HEK293 (cell line): ENCODE results near the gene GRIP1.

Experiments used
- CTCF ChIA-PET: fragments of 350-600 bp; formaldehyde crosslinking; extraction: SDS; loops from one replicate; lab custom pipeline; 2021; ENCODE audit warnings: antibody characterized with exemption; lab: Yijun Ruan, JAX
- POLR2A ChIA-PET: fragments of 300-600 bp; formaldehyde crosslinking; extraction: SDS; loops from one replicate; lab custom pipeline; 2020; ENCODE audit warnings: antibody characterized with exemption, inconsistent platforms; lab: Yijun Ruan, JAX
- H3K27ac ChIP-seq: fragments of 200-500 bp; sonication (Bioruptor generic); 2 replicates; pipeline ENCODE4 v1.5.1; 2014; ENCODE audit warnings: low read depth, low read length, control low read depth, inconsistent platforms; ENCODE audit errors: extremely low read depth
- H3K36me3 ChIP-seq, 2 experiments: fragments of 200-500 bp in 1 of 2; sonication (Bioruptor generic) in 1 of 2; 1 replicate in 1 of 2; 2 replicates in 1 of 2; pipeline ENCODE4 v1.5.1; 2014 to 2017; ENCODE audit warnings: inconsistent platforms in 2 of 2, low read length in 2 of 2; ENCODE audit not compliant: control insufficient read depth in 2 of 2, insufficient read depth in 1 of 2
- H3K4me1 ChIP-seq: fragments of 200-500 bp; sonication (Bioruptor generic); 2 replicates; pipeline ENCODE4 v1.5.1; 2014; ENCODE audit warnings: mild to moderate bottlenecking, low read length, inconsistent platforms; ENCODE audit not compliant: control insufficient read depth, insufficient read depth
- H3K4me3 ChIP-seq: 2 replicates; pipeline ENCODE4 v1.5.1; 2011; ENCODE audit warnings: low read depth, mild to moderate bottlenecking, control low read depth, low read length, moderate library complexity
- H3K9me3 ChIP-seq: fragments of 200-500 bp; sonication (Bioruptor generic); 2 replicates; pipeline ENCODE4 v1.5.1; 2014; ENCODE audit warnings: low read depth, low read length, inconsistent platforms; ENCODE audit not compliant: control insufficient read depth, insufficient read depth
- HOXA7 ChIP-seq: sonication (generic); formaldehyde crosslinking; IDR thresholded peaks from 2 replicates; pipeline ENCODE4 v1.8.1; 2022; ENCODE audit warnings: missing genetic modification reagents, borderline replicate concordance
- PRDM1 ChIP-seq: fragments of 450-650 bp; formaldehyde crosslinking; IDR thresholded peaks from 2 replicates; pipeline ENCODE4; 2016; ENCODE audit warnings: missing biosample characterization, missing genetic modification characterization
- SALL2 ChIP-seq: fragments of 450-650 bp; formaldehyde crosslinking; IDR thresholded peaks from 2 replicates; pipeline ENCODE4 v1.5.0; 2017; ENCODE audit warnings: missing biosample characterization, mild to moderate bottlenecking, missing genetic modification characterization, borderline replicate concordance
- SCRT1 ChIP-seq: fragments of 450-650 bp; formaldehyde crosslinking; IDR thresholded peaks from 2 replicates; pipeline ENCODE4 v1.5.1; 2016; ENCODE audit warnings: missing biosample characterization, missing genetic modification characterization, borderline replicate concordance
- SCRT2 ChIP-seq: fragments of 450-650 bp; formaldehyde crosslinking; IDR thresholded peaks from 2 replicates; pipeline ENCODE4 v1.5.1; 2016; ENCODE audit warnings: missing biosample characterization, missing genetic modification characterization
- SP3 ChIP-seq: fragments of 450-650 bp; formaldehyde crosslinking; IDR thresholded peaks from 2 replicates; pipeline ENCODE4 v1.5.1; 2016; ENCODE audit warnings: missing biosample characterization, missing genetic modification characterization
- WT1 ChIP-seq: fragments of 450-650 bp; formaldehyde crosslinking; IDR thresholded peaks from 2 replicates; pipeline ENCODE4 v1.5.1; 2016; ENCODE audit warnings: missing biosample characterization, missing genetic modification characterization
- ZBTB21 ChIP-seq: fragments of 450-650 bp; formaldehyde crosslinking; IDR thresholded peaks from 2 replicates; pipeline ENCODE4 v1.5.1; 2017; ENCODE audit warnings: missing biosample characterization, missing genetic modification characterization
- ZNF112 ChIP-seq: fragments of 450-650 bp; formaldehyde crosslinking; IDR thresholded peaks from 2 replicates; pipeline ENCODE4 v1.5.0; 2017; ENCODE audit warnings: missing biosample characterization, missing genetic modification characterization
- ZNF138 ChIP-seq: fragments of 450-650 bp; formaldehyde crosslinking; IDR thresholded peaks from 2 replicates; pipeline ENCODE4 v1.5.1; 2016; ENCODE audit warnings: missing biosample characterization, missing genetic modification characterization, borderline replicate concordance
- ZNF214 ChIP-seq: fragments of 450-650 bp; formaldehyde crosslinking; IDR thresholded peaks from 2 replicates; pipeline ENCODE4 v1.5.1; 2017; ENCODE audit warnings: missing biosample characterization, mild to moderate bottlenecking, missing genetic modification characterization, borderline replicate concordance
- ZNF24 ChIP-seq: fragments of 450-650 bp; formaldehyde crosslinking; IDR thresholded peaks from 2 replicates; pipeline ENCODE4 v1.5.1; 2016; ENCODE audit warnings: missing biosample characterization, missing genetic modification characterization
- ZNF248 ChIP-seq: fragments of 450-650 bp; formaldehyde crosslinking; IDR thresholded peaks from 2 replicates; pipeline ENCODE4 v1.5.1; 2017; ENCODE audit warnings: missing biosample characterization, missing genetic modification characterization
- ZNF354C ChIP-seq: fragments of 450-650 bp; formaldehyde crosslinking; IDR thresholded peaks from 2 replicates; pipeline ENCODE4 v1.5.1; 2016; ENCODE audit warnings: missing biosample characterization, missing genetic modification characterization, low read depth, borderline replicate concordance
- ZNF366 ChIP-seq: fragments of 450-650 bp; formaldehyde crosslinking; conservative IDR thresholded peaks from 2 replicates; pipeline ENCODE4 v1.5.1; 2016; ENCODE audit warnings: missing biosample characterization, missing genetic modification characterization
- ZNF585B ChIP-seq: fragments of 450-650 bp; formaldehyde crosslinking; IDR thresholded peaks from 2 replicates; pipeline ENCODE4 v1.5.1; 2016; ENCODE audit warnings: missing biosample characterization, missing genetic modification characterization
- ZNF596 ChIP-seq: fragments of 450-650 bp; IDR thresholded peaks from 2 replicates; pipeline ENCODE4 v1.5.0; 2018; ENCODE audit warnings: missing biosample characterization, mild to moderate bottlenecking, missing genetic modification characterization, moderate library complexity
- ZNF600 ChIP-seq: fragments of 450-650 bp; formaldehyde crosslinking; IDR thresholded peaks from 2 replicates; pipeline ENCODE4 v1.5.1; 2016; ENCODE audit warnings: missing biosample characterization, missing genetic modification characterization
- ZNF626 ChIP-seq: fragments of 450-650 bp; sonication (Bioruptor Pico); formaldehyde crosslinking; IDR thresholded peaks from 2 replicates; pipeline ENCODE4 v1.5.1; 2018; ENCODE audit warnings: missing biosample characterization, missing genetic modification characterization, inconsistent platforms
- ZNF660 ChIP-seq: fragments of 450-650 bp; IDR thresholded peaks from 2 replicates; pipeline ENCODE4 v1.5.1; 2018; ENCODE audit warnings: missing biosample characterization, mild to moderate bottlenecking, missing genetic modification characterization
- TF ChIP-seq, protein P1 (sequence below): fragments of 450-650 bp; formaldehyde crosslinking; IDR thresholded peaks from 2 replicates; pipeline ENCODE4 v1.5.1; 2016; ENCODE audit warnings: missing biosample characterization, missing genetic modification characterization
- TF ChIP-seq, protein P2 (sequence below): fragments of 450-650 bp; formaldehyde crosslinking; IDR thresholded peaks from 2 replicates; pipeline ENCODE4 v1.5.1; 2016; ENCODE audit warnings: missing biosample characterization, missing genetic modification characterization, low read depth
- TF ChIP-seq, protein P3 (sequence below): IDR thresholded peaks from 2 replicates; pipeline ENCODE4 v1.6.1; 2011; ENCODE audit warnings: mild to moderate bottlenecking, low read depth, low read length, borderline replicate concordance
- TF ChIP-seq, protein P4 (sequence below): fragments of 450-650 bp; formaldehyde crosslinking; IDR thresholded peaks from 2 replicates; pipeline ENCODE4 v1.5.1; 2017; ENCODE audit warnings: missing biosample characterization, missing genetic modification characterization

GRIP1 gene

DNA sequence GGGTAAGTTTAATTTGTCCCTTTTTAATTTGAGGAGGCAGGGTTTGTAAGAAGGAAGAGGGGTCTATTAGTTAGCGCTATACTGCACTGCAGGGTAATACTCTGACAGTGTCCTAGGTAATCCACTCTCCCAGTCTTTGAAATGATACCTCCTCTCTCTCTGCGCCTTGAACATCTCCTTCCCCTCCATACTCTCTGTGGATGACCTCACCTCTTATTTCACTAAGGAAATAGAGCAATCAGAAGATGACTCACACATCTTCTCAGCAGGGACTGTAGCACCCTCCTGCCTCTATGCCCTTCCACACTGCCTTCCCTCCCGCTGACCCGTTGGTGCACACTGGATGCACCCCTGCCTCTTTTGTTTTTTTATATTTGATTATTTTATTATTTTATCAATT is 94.2 kb downstream of the GRIP1 start (continued):
- TF ChIP-seq ZNF596 (tag by site-specific recombination) (no peak), ZNF248 (no peak), ZBTB21 (tag by site-specific recombination) (peak; percentile 65), ZNF600 (tag by site-specific recombination) (peak; percentile 40; the same call in 1 of the 2 replicates), PRDM1 (peak; percentile 57; the same call in 1 of the 2 replicates), ZNF366 (tag by site-specific recombination) (0 out of 2 replicates have a peak, but pooled peaks have one; percentile 20), ZNF660 (peak; percentile 72)
- TF ChIP-seq, protein P1, sequence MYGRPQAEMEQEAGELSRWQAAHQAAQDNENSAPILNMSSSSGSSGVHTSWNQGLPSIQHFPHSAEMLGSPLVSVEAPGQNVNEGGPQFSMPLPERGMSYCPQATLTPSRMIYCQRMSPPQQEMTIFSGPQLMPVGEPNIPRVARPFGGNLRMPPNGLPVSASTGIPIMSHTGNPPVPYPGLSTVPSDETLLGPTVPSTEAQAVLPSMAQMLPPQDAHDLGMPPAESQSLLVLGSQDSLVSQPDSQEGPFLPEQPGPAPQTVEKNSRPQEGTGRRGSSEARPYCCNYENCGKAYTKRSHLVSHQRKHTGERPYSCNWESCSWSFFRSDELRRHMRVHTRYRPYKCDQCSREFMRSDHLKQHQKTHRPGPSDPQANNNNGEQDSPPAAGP (tag by site-specific recombination), result 0 out of 2 replicates have a peak, but pooled peaks have one; percentile 46
- TF ChIP-seq, protein P2, sequence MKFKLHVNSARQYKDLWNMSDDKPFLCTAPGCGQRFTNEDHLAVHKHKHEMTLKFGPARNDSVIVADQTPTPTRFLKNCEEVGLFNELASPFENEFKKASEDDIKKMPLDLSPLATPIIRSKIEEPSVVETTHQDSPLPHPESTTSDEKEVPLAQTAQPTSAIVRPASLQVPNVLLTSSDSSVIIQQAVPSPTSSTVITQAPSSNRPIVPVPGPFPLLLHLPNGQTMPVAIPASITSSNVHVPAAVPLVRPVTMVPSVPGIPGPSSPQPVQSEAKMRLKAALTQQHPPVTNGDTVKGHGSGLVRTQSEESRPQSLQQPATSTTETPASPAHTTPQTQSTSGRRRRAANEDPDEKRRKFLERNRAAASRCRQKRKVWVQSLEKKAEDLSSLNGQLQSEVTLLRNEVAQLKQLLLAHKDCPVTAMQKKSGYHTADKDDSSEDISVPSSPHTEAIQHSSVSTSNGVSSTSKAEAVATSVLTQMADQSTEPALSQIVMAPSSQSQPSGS, result peak; percentile 76
- TF ChIP-seq, protein P3, sequence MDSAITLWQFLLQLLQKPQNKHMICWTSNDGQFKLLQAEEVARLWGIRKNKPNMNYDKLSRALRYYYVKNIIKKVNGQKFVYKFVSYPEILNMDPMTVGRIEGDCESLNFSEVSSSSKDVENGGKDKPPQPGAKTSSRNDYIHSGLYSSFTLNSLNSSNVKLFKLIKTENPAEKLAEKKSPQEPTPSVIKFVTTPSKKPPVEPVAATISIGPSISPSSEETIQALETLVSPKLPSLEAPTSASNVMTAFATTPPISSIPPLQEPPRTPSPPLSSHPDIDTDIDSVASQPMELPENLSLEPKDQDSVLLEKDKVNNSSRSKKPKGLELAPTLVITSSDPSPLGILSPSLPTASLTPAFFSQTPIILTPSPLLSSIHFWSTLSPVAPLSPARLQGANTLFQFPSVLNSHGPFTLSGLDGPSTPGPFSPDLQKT, result no peak

DNA sequence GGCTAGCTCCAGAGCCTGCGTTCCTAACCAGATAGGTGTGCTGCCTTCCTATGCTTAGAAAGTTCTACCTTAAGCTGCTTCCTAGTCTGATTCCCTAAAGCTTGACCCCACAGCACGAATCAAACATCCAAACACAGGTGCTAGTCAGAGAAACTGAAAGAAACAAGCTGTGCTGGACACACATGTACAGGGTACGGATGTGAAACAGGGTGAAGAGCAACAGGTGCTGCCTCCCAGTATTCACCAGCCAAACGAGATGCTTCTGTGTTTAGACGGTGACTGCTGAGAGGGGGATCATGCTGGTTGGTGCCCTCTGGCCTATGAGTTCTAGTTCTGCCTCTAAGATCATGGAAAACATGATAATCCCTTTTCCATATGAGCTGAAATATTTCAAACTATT is 105.3 kb downstream of the GRIP1 start:
- POLR2A ChIA-PET, result no interaction called here
- no peak overlapping the region for H3K27ac ChIP-seq

DNA sequence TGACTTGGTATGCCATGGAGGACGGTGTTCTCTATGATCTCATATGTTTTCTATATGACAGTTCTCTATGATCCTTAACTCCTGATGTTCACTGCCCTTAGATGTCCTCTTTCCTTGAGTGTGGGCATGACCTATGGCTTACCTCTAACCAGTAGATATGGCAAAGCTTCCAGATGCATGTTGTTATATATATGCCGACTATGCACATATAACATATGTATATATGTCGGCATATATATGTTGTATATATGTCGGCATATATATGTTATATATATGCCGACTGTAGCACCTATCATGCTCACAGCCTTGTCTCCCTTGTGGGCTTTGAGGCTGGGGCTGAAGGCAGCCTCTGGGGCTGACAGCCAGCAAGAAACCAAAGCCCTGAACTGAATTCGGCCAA is 106.0 kb downstream of the GRIP1 start:
- ChIA-PET POLR2A (interaction anchor here (0.6 kb wide), 1 partner anchor 1307 kb away, joined by 3 read pairs; no protein-coding TSS in a partner anchor), CTCF (interaction anchor here (0.6 kb wide), 1 partner anchor 525 kb away, joined by 7 read pairs; no protein-coding TSS in a partner anchor)
- Histone ChIP-seq H3K9me3 (no peaks in the 10 kb centered on the region), H3K36me3 (no peaks in the 10 kb centered on the region), H3K4me3 (no peak overlapping the region), H3K4me1 (no peaks in the 10 kb centered on the region), H3K27ac (no peak overlapping the region)
- TF ChIP-seq ZNF214, result no peak
- no peak for TF ChIP-seq SALL2 (tag by site-specific recombination)
- no peak for TF ChIP-seq ZNF585B (tag by site-specific recombination)
- TF ChIP-seq WT1 (tag by site-specific recombination), result no peak
- TF ChIP-seq SP3 (tag by site-specific recombination), result no peak
- TF ChIP-seq ZNF366 (tag by site-specific recombination), result no peak
- TF ChIP-seq HOXA7 (CRISPR knock-in tag), result no peak
- TF ChIP-seq, protein P4, sequence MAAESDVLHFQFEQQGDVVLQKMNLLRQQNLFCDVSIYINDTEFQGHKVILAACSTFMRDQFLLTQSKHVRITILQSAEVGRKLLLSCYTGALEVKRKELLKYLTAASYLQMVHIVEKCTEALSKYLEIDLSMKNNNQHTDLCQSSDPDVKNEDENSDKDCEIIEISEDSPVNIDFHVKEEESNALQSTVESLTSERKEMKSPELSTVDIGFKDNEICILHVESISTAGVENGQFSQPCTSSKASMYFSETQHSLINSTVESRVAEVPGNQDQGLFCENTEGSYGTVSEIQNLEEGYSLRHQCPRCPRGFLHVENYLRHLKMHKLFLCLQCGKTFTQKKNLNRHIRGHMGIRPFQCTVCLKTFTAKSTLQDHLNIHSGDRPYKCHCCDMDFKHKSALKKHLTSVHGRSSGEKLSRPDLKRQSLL (tag by site-specific recombination), result no peak
- TF ChIP-seq ZNF354C (tag by site-specific recombination), result no peak

More for the DNA sequence above, 105.3 kb downstream of the GRIP1 start:
- Histone ChIP-seq H3K36me3 (no peaks in the 10 kb centered on the region), H3K4me1 (no peaks in the 10 kb centered on the region), H3K9me3 (no peaks in the 10 kb centered on the region), H3K4me3 (no peak overlapping the region)
- CTCF ChIA-PET, result interaction anchor here (0.7 kb wide), 1 partner anchor 62 kb away, joined by 3 read pairs; no protein-coding TSS in a partner anchor
- peak; percentile 86 for TF ChIP-seq SCRT2 (tag by site-specific recombination)
- no peak for TF ChIP-seq ZNF626 (tag by site-specific recombination)
- TF ChIP-seq ZNF112 (tag by site-specific recombination), result no peak
- TF ChIP-seq ZNF24, result no peak
- peak; percentile 62; the same call in 1 of the 2 replicates for TF ChIP-seq SCRT1
- no peak for TF ChIP-seq ZNF138 (tag by site-specific recombination)
